RKO (cell line): ENCODE measurements around the gene CBFB.
A peak's percentile ranks its signal among the peaks of the same experiment; 100 is the strongest.

Source experiments
- DNase-seq: peaks from one replicate; pipeline ENCODE4 v3.0.0-alpha.2; 2016; ENCODE audit warnings: low spot score

Gene CBFB

GRCh38 chr16:67016681-67017420 lies 12.1 kb upstream of the CBFB start:
- DNase-seq, result no peak

- no peak for DNase-seq
Observed at GRCh38 chr16:67017421-67017750, 11.6 kb upstream of the CBFB start.

- DNase-seq, result peak; percentile 96
Observed at GRCh38 chr16:67017810-67018488, 11.0 kb upstream of the CBFB start.

- no peak for DNase-seq
Observed at GRCh38 chr16:67019171-67019570, 9.8 kb upstream of the CBFB start.

- no peak for DNase-seq
Observed at GRCh38 chr16:67021321-67021720, 7.6 kb upstream of the CBFB start.

GRCh38 chr16:67022531-67023214 lies 6.3 kb upstream of the CBFB start:
- DNase-seq, result no peak

- no peak for DNase-seq
Observed at GRCh38 chr16:67023689-67024088, 5.3 kb upstream of the CBFB start.

- DNase-seq, result no peak
Observed at GRCh38 chr16:67024384-67025209, 4.4 kb upstream of the CBFB start.

GRCh38 chr16:67025210-67025550 lies 3.8 kb upstream of the CBFB start:
- DNase-seq, result no peak

GRCh38 chr16:67026570-67026969 lies 2.4 kb upstream of the CBFB start:
- DNase-seq, result no peak

- no peak for DNase-seq
Observed at GRCh38 chr16:67027046-67027445, 1.9 kb upstream of the CBFB start.

GRCh38 chr16:67028167-67028695 lies 718 bp upstream of the CBFB start:
- DNase-seq, result no peak

- peak; percentile 70 for DNase-seq
Observed at GRCh38 chr16:67029254-67030096, 526 bp downstream of the CBFB start.

- DNase-seq, result peak; percentile 49
Observed at GRCh38 chr16:67030221-67030962, 1.4 kb downstream of the CBFB start.

- DNase-seq, result peak; percentile 21
Observed at GRCh38 chr16:67034487-67034886, 5.5 kb downstream of the CBFB start.

- DNase-seq, result no peak
Observed at GRCh38 chr16:67035364-67035763, 6.4 kb downstream of the CBFB start.

- no peak for DNase-seq
Observed at GRCh38 chr16:67036323-67036741, 7.4 kb downstream of the CBFB start.

- DNase-seq, result no peak
Observed at GRCh38 chr16:67039260-67040020, 10.5 kb downstream of the CBFB start.

GRCh38 chr16:67040166-67040565 lies 11.2 kb downstream of the CBFB start:
- no peak for DNase-seq

- DNase-seq, result no peak
Observed at GRCh38 chr16:67040906-67041305, 12.0 kb downstream of the CBFB start.
